Endothelial cell of coronary artery (primary cell): ENCODE data around the gene DYRK4. TPM values are rescaled to one million over a fixed set of nuclear protein-coding genes. Genes with fewer than 3 reads are reported as not detected.

Experiments used
- total RNA-seq: library from RNA; depleted of rRNA; stranded (reverse); fragments of >200 nt; gene quantifications from 2 replicates; pipeline ENCODE4 v1.2.3, GENCODE V29; 2014

The DYRK4 gene
- total RNA-seq = 45.7 and 49.1 TPM in 2 replicates

GRCh38 chr12:4562034-4562657 is at the start of gene DYRK4:
Gene DYRK4, plus strand, starts transcription at chr12:4562208. Its CDS starts 38 bp downstream, at chr12:4562246.

DNA sequence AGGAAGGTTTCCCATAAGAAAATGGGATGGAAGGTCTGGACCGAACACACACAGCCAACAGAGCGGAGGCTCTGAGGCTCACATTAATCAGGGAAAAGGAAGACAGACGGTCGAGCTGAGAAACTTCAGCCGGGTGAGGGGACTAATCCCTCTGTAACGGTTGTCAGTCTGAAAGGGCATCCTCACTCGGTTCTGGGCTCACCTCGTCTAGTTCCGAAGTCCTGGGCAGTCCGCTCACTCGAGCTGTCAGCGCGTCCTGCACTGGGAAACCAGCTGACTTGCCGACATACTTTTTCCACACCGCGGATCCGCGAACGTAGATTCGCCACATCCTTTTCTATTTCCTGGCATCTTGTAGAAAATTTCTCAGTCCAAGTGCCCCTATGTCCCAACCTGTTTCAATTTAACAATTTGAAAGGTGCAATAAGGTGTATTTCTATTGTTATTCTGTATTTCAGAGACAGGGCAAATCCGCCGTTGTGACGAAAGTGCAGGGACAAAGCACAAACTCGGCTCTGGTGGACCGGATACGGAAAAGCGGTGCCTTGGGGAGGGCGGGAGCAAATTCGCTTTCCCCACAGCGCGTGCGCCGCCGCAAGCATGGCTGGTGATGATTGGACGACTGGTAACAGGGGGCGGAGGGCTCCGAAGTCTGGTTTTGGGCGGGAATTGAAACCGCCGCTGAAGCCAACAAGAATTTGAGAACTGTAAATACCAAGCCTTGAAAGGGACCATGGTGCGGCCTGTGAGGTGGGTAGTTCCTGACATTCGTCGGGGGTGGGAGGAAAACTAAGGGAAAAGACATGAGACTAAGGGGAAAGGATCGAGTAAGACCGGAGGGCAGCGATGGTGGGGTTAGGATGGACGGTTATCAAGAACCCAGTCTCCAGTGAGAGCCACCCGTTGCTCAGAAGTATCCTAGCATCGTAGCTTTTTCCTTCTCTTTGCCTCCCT is 23.5 kb upstream of the DYRK4 start, which contains the start of gene RAD51AP1:
Gene RAD51AP1, plus strand, starts transcription at position 684 of the 954 bp plus-strand sequence. Its CDS starts 50 bp downstream, at position 734.

DNA sequence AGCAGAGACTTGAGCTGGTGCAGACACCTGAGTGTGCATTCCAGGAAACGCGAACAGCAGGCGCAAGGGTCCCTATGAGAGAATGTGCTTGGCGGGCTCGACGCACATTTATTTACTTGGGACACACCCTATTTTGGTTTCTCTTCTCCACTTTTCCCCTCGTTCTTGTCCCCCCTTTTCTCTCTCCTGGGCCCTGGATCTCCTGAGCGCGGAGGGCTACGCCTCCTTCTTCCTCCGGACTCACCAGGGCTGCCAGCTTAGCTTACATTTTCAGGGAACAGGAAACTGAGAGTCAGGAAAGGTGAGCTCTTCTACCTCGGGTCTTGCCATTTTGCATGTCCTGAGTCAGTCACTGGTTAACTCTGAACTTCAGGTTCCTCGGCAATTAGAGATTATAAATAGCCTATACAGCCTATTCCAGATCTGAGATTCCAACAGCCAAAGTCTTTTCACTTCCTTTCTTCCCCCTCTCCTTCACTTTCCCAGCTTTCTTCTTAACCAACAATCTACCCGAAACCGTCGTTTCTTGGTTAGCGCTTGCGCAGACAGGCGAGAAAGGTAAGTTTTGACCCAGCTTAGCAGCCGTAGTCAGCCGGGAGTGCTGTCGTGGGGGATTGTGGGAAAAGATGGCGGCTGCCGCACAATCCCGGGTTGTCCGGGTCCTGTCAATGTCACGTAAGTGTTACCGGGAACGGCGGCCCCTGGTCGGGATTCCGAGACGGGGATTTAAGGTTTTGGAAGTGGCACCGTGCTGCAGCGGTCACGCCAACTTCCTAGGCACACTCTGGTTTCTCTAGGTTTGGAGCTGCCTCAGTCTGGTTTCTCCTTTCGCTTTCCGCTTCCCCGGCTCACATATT is 86.7 kb downstream of the DYRK4 start, which contains the start of the genes AKAP3 and NDUFA9:
Gene AKAP3, minus strand, starts transcription at position 551 of the 857 bp plus-strand sequence. CDS start 10,855 bp downstream, outside the sequence.
Gene NDUFA9, plus strand, starts transcription at position 614 of the 857 bp plus-strand sequence. Its CDS starts 13 bp downstream, at position 627.

Other genes starting within 250 kb of the DYRK4 start
- 16.8 and 19.0 TPM in 2 replicates for gene TIGAR, start 241.0 kb upstream of the DYRK4 start, total RNA-seq
- not detected in 2 replicates for gene FGF23, start 182.5 kb upstream of the DYRK4 start, total RNA-seq
- gene FGF6, start 116.4 kb upstream of the DYRK4 start, total RNA-seq = not detected in 2 replicates
- gene RAD51AP1, start 23.3 kb upstream of the DYRK4 start, total RNA-seq = 4.6 and 11.6 TPM in 2 replicates
- gene AKAP3, start 86.8 kb downstream of the DYRK4 start, total RNA-seq = 0.47 and 0.90 TPM in 2 replicates
- 49.6 and 67.9 TPM in 2 replicates for gene NDUFA9, start 86.9 kb downstream of the DYRK4 start, total RNA-seq
- 0.56 and 0.63 TPM in 2 replicates for gene GALNT8, start 158.2 kb downstream of the DYRK4 start, total RNA-seq